Urinary bladder (tissue), 4 donors: Measurements from ENCODE around the gene MYO7A. TPM values are rescaled to one million over a fixed set of nuclear protein-coding genes. Genes with fewer than 3 reads are reported as not detected.

Experiments used
- DNase-seq: peaks from one replicate; pipeline ENCODE4 v3.0.0-alpha.2; 2015; ENCODE audit errors: extremely low spot score
- H3K27ac ChIP-seq: one replicate; pipeline ENCODE4 v1.5.1; 2013; ENCODE audit warnings: low read depth, mild to moderate bottlenecking, moderate library complexity
- H3K36me3 ChIP-seq: one replicate; pipeline ENCODE4 v1.6.1; 2013; ENCODE audit warnings: mild to moderate bottlenecking, moderate library complexity; ENCODE audit not compliant: insufficient read depth
- H3K4me1 ChIP-seq: one replicate; pipeline ENCODE4 v1.6.1; 2013; ENCODE audit warnings: mild to moderate bottlenecking, moderate library complexity; ENCODE audit not compliant: insufficient read depth
- H3K4me3 ChIP-seq: one replicate; pipeline ENCODE4 v1.5.1; 2013; ENCODE audit warnings: low read depth, low read length
- WGBS: extraction: QIAGEN DNeasy Blood & Tissue Kit; methylation state at CpG from one replicate; pipeline ENCODE4 v1.1.7; 2013; 5-methylcytosine and 5-hydroxymethylcytosine counted together
- polyA plus RNA-seq: library from polyadenylated mRNA; stranded (reverse); fragments of 200-250 nt; gene quantifications from one replicate; pipeline ENCODE4 v1.2.3, GENCODE V29; 2013
- total RNA-seq: library from RNA; depleted of rRNA; stranded (reverse); fragments of >200 nt; gene quantifications from one replicate; pipeline ENCODE4 v1.2.3, GENCODE V29; 2014
- donor health status: healthy with polysubstance abuse.
- donor health status: healthy.

Gene MYO7A
- total and polyA plus RNA-seq, 2 donors: 4.2 to 4.7 TPM

GRCh38 chr11:77122576-77123212 is 5.4 kb upstream of the MYO7A start:
- H3K4me1 ChIP-seq: no peaks in the 10 kb centered on the region
- WGBS: 89% methylated on average over 7 of the region's 7 CpGs

GRCh38 chr11:77123591-77123990 is 4.5 kb upstream of the MYO7A start:
- Histone ChIP-seq H3K36me3 (peaks cover 4% of the 10 kb centered on the region), H3K4me3 (no peak overlapping the region), H3K4me1 (no peaks in the 10 kb centered on the region), H3K27ac (no peak overlapping the region)
- WGBS: 93% methylated on average over 8 of the region's 8 CpGs
- DNase-seq: no peak

More at GRCh38 chr11:77122576-77123212, 5.4 kb upstream of the MYO7A start:
- Histone ChIP-seq H3K4me3 (no peak overlapping the region), H3K36me3 (peaks cover 4% of the 10 kb centered on the region), H3K27ac (no peak overlapping the region)
- DNase-seq: no peak

DNA sequence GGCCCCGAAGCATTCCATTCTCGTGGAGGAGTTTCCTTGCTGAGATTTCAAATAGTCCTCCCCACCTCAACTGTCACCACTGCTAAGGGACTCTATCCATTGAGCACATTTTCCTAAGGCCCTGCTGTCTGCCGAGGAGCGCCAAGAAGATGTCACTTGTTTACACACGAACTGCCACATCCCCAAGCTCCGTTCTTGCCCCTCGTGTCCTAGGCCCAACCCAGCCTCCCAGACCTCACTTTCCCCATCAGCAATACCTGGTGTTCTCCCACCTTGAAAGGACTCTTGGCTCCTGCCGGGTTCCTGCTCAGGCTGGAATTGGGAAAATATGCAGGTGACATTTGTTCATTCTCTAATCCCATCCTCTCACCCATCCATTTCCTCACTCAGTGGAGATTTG is 4.0 kb upstream of the MYO7A start:
- no peak overlapping the region for H3K27ac ChIP-seq
- H3K4me1 ChIP-seq: no peaks in the 10 kb centered on the region
- H3K36me3 ChIP-seq: peaks cover 4% of the 10 kb centered on the region
- 83% methylated on average over 8 of the region's 8 CpGs for WGBS
- H3K4me3 ChIP-seq: no peak overlapping the region
- DNase-seq: no peak

- 91% methylated on average over 6 of the region's 6 CpGs for WGBS
- Histone ChIP-seq H3K36me3 (peaks cover 4% of the 10 kb centered on the region), H3K4me1 (no peaks in the 10 kb centered on the region), H3K27ac (no peak overlapping the region), H3K4me3 (no peak overlapping the region)
- DNase-seq: no peak
Measured at GRCh38 chr11:77124488-77124887, 3.6 kb upstream of the MYO7A start.

DNA sequence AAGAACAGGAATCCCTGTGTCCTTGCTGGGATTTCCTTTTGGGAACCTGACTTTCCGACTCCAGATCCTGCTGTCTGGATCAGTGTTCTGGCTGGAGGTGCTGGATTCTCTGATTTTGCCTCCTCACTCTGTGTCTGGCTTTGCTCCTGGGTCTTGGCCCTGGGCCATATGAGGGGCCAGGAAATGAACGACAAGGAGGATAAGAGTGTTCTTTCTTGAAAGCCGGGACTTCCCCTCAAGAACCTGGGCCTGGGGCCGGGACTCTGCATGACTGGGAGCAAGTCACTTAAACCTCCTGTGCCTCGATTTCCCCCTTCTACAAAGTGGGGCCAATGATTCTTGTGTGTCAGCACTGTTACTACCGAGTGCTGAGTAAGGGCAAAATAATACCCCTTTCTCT is 2.9 kb upstream of the MYO7A start:
- Histone ChIP-seq H3K36me3 (peaks cover 4% of the 10 kb centered on the region), H3K4me1 (no peaks in the 10 kb centered on the region), H3K27ac (no peak overlapping the region), H3K4me3 (no peak overlapping the region)
- 64% methylated on average over 6 of the region's 6 CpGs for WGBS
- no peak for DNase-seq

DNA sequence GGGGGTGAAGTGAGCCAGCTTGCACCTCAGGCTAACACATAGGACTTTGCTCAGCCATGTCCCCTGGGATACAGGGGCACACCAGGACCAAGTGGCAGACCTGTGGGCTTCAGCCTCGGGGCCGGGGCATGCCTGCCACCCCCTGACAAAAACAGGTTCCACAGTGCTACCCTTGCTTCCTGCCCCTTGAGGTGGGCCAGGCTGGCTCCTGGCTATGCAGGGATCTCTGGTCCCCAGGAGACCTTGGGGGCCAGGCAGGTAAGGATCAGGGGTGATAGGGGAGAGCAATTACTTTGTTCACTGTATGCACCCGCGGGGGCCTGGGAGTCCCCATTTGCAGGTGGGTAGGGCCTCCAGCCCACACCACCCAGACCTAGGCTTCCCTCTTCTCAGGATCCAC is 2.4 kb upstream of the MYO7A start:
- no peak overlapping the region for H3K4me3 ChIP-seq
- no peaks in the 10 kb centered on the region for H3K4me1 ChIP-seq
- H3K36me3 ChIP-seq: peaks cover under 1% of the 10 kb centered on the region
- DNase-seq: no peak
- 93% methylated on average over 4 of the region's 4 CpGs for WGBS
- no peak overlapping the region for H3K27ac ChIP-seq

GRCh38 chr11:77126156-77126775 is 1.8 kb upstream of the MYO7A start:
- H3K4me1 ChIP-seq: no peaks in the 10 kb centered on the region
- no peak overlapping the region for H3K4me3 ChIP-seq
- DNase-seq: no peak
- H3K36me3 ChIP-seq: no peaks in the 10 kb centered on the region
- no peak overlapping the region for H3K27ac ChIP-seq
- 76% methylated on average over 17 of the region's 17 CpGs for WGBS

- no peaks in the 10 kb centered on the region for H3K4me1 ChIP-seq
- peak overlapping the region; percentile 41 for H3K4me3 ChIP-seq
- no peak overlapping the region for H3K27ac ChIP-seq
- DNase-seq: no peak
- WGBS: 16% methylated on average over 10 of the region's 10 CpGs
- H3K36me3 ChIP-seq: no peaks in the 10 kb centered on the region
Measured at GRCh38 chr11:77126861-77127234, 1.2 kb upstream of the MYO7A start.

DNA sequence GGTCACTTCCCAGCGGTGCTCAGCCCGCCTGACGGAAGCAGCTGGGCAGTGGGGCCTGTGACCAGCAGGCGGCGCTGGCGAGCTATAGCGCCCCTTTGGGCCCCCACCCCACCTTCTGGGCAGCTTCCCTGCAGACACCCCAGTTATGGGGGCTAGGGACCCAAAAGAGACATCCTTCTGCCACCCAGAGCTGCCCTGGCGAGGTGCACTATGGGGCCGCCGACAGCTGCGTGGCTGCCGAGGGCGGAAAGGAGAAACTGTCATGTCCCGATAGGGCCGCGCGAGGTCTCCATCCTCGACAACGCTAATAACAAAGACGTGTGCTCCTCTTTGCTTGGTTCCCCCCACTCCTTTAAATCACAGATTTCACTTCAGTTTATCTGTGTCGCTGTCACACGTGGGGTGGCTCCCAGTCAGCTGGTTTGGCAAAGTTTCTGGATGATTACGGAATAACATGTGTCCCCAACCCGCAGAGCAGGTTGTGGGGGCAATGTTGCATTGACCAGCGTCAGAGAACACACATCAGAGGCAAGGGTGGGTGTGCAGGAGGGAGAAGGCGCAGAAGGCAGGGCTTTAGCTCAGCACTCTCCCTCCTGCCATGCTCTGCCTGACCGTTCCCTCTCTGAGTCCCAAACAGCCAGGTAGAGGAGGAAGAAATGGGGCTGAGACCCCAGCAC is 673 bp upstream of the MYO7A start:
- H3K36me3 ChIP-seq: no peaks in the 10 kb centered on the region
- no peak overlapping the region for H3K27ac ChIP-seq
- no peaks in the 10 kb centered on the region for H3K4me1 ChIP-seq
- peak overlapping the region; percentile 41 for H3K4me3 ChIP-seq
- 3% methylated on average over 27 of the region's 27 CpGs for WGBS
- peak; percentile 26 for DNase-seq

GRCh38 chr11:77129069-77129841 is 1.2 kb downstream of the MYO7A start:
- Histone ChIP-seq H3K27ac (no peak overlapping the region), H3K4me3 (no peak overlapping the region), H3K4me1 (no peaks in the 10 kb centered on the region), H3K36me3 (no peaks in the 10 kb centered on the region)
- DNase-seq: no peak
- WGBS: 91% methylated on average over 11 of the region's 11 CpGs

GRCh38 chr11:77129842-77130756 is 2.1 kb downstream of the MYO7A start:
- H3K4me3 ChIP-seq: no peak overlapping the region
- WGBS: 96% methylated on average over 11 of the region's 11 CpGs
- DNase-seq: no peak
- H3K4me1 ChIP-seq: no peaks in the 10 kb centered on the region
- no peak overlapping the region for H3K27ac ChIP-seq
- H3K36me3 ChIP-seq: no peaks in the 10 kb centered on the region

DNA sequence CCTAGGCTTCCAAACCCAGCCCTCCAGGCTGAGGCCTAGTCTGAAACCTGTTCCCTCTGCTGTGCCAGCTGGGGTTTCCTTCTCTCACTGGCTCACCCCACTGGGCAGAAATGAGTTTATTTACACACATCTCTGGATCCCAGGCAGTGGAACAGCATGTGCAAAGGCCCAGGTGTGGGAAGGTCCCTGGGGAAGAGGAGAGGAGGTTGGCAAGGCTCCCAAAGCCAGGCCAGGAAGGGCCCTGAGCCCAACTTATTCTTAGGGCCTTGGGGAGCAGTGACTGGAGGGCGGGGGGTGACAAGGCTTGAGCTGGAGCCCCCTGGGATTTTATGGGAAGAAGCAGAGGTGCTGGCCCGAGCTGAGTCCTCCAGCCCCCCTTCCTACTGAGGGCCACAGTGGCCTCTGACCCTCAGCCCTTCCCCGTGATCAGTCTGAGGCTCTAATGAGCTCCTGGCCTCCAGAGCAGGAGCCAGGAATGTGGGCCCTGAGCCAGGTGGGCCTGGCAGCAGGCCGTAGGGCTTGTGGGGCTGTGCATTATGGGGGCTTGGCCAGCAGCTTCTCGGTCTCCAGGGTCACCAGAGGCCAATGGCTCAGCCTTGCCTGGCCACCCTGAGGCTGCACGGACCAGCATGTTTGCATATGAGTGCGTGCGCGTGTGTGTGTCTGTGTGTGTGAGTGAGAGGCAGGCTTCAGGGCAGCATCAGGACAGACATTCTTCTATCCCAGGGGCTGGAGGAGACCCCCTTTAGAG is 2.9 kb downstream of the MYO7A start:
- Histone ChIP-seq H3K27ac (no peak overlapping the region), H3K4me1 (no peaks in the 10 kb centered on the region), H3K36me3 (no peaks in the 10 kb centered on the region), H3K4me3 (no peak overlapping the region)
- DNase-seq: no peak
- WGBS: 57% methylated on average over 9 of the region's 9 CpGs
